CD14-positive monocyte (primary cell): ENCODE measurements around the gene ELF1. TPM values are rescaled to one million over a fixed set of nuclear protein-coding genes. Genes with fewer than 3 reads are reported as not detected.

Experiments
- DNase-seq, 3 donors: peaks; one replicate each; pipeline ENCODE4 v3.0.0-alpha.2; 2011 to 2022
- H2AFZ ChIP-seq: 2 replicates; pipeline ENCODE4 v1.6.0; 2012; ENCODE audit warnings: mild to moderate bottlenecking, low read depth, low read length, inconsistent platforms; ENCODE audit not compliant: insufficient read depth, poor library complexity, severe bottlenecking
- H3K27ac ChIP-seq, 2 donors: 1 replicate in 1 of 2; 2 replicates in 1 of 2; pipeline ENCODE4 v1.5.1; 2012 to 2013; ENCODE audit warnings: low read length in 2 of 2, control low read depth in 1 of 2, inconsistent platforms in 1 of 2, low read depth in 1 of 2, mild to moderate bottlenecking in 1 of 2
- H3K27me3 ChIP-seq, 2 donors: one replicate each; pipeline versions ENCODE4 v1.6.0 to v1.6.1; 2011 to 2013; ENCODE audit warnings: low read length in 2 of 2; ENCODE audit not compliant: control insufficient read depth in 2 of 2, insufficient read depth in 2 of 2
- H3K36me3 ChIP-seq, 2 donors: replicated peaks in 1 of 2; 1 replicate in 1 of 2; 2 replicates in 1 of 2; pipeline versions ENCODE4 v1.5.1 to v1.6.1; 2012 to 2013; ENCODE audit warnings: low read length in 2 of 2, control low read depth in 1 of 2, inconsistent platforms in 1 of 2, mild to moderate bottlenecking in 1 of 2; ENCODE audit not compliant: insufficient read depth in 2 of 2, control insufficient read depth in 1 of 2
- H3K4me1 ChIP-seq, 2 donors: 1 replicate in 1 of 2; 2 replicates in 1 of 2; pipeline versions ENCODE4 v1.5.1 to v1.6.1; 2012 to 2013; ENCODE audit warnings: low read length in 2 of 2, control low read depth in 1 of 2, inconsistent platforms in 1 of 2, mild to moderate bottlenecking in 1 of 2, moderate library complexity in 1 of 2; ENCODE audit not compliant: insufficient read depth in 2 of 2, control insufficient read depth in 1 of 2
- H3K4me2 ChIP-seq: replicated peaks from 2 replicates; pipeline ENCODE3; 2012; ENCODE audit warnings: low read length, moderate library complexity, mild to moderate bottlenecking; ENCODE audit not compliant: poor library complexity, severe bottlenecking; ENCODE audit errors: extremely low read depth
- H3K4me3 ChIP-seq, 3 experiments: fragments of 200-600 bp in 1 of 3; sonication (generic) in 1 of 3; replicated peaks in 1 of 3; 1 replicate in 2 of 3; 2 replicates in 1 of 3; pipeline ENCODE4 v1.5.1; 2011 to 2013; ENCODE audit warnings: low read length in 3 of 3, mild to moderate bottlenecking in 3 of 3, control low read depth in 2 of 3, low read depth in 2 of 3, inconsistent platforms in 1 of 3, moderate library complexity in 1 of 3
- H3K79me2 ChIP-seq: 2 replicates; pipeline ENCODE4 v1.6.0; 2012; ENCODE audit warnings: mild to moderate bottlenecking, control low read depth, inconsistent platforms, low read length, moderate library complexity; ENCODE audit not compliant: insufficient read depth
- H3K9ac ChIP-seq: 2 replicates; pipeline ENCODE4 v1.6.0; 2017; ENCODE audit warnings: low read length, mild to moderate bottlenecking; ENCODE audit not compliant: insufficient read depth, poor library complexity, severe bottlenecking
- H3K9me3 ChIP-seq, 2 donors: replicated peaks in 1 of 2; 1 replicate in 1 of 2; 2 replicates in 1 of 2; pipeline versions ENCODE4 v1.5.1 to v1.6.1; 2012 to 2013; ENCODE audit warnings: low read length in 2 of 2, control low read depth in 1 of 2; ENCODE audit not compliant: control insufficient read depth in 1 of 2, insufficient read depth in 1 of 2
- H4K20me1 ChIP-seq: 2 replicates; pipeline ENCODE4 v1.6.0; 2012; ENCODE audit warnings: mild to moderate bottlenecking, low read length, control low read depth, moderate library complexity; ENCODE audit not compliant: insufficient read depth
- H3K27ac Mint-ChIP-seq, 7 donors: one replicate each; pipeline ENCODE4 v1.8.0; 2020; ENCODE audit warnings: mild to moderate bottlenecking in 7 of 7, mixed read lengths in 7 of 7, moderate library complexity in 6 of 7, inconsistent platforms in 2 of 7
- H3K27me3 Mint-ChIP-seq, 3 donors: one replicate each; pipeline ENCODE4 v1.8.0; 2021 to 2022; ENCODE audit warnings: low read depth in 3 of 3, mild to moderate bottlenecking in 3 of 3, mixed read lengths in 3 of 3, moderate library complexity in 3 of 3, inconsistent platforms in 1 of 3
- H3K36me3 Mint-ChIP-seq, 2 donors: one replicate each; pipeline ENCODE4 v1.8.0; 2020; ENCODE audit warnings: mixed read lengths in 2 of 2, inconsistent platforms in 1 of 2, mild to moderate bottlenecking in 1 of 2
- H3K4me1 Mint-ChIP-seq: one replicate; pipeline ENCODE4 v1.8.0; 2020; ENCODE audit warnings: mild to moderate bottlenecking, mixed read lengths
- H3K4me3 Mint-ChIP-seq, 2 donors: one replicate each; pipeline ENCODE4 v1.8.0; 2020; ENCODE audit warnings: mild to moderate bottlenecking in 2 of 2, mixed read lengths in 2 of 2, moderate library complexity in 1 of 2
- H3K9me3 Mint-ChIP-seq, 7 donors: one replicate each; pipeline ENCODE4 v1.8.0; 2020 to 2022; ENCODE audit warnings: mixed read lengths in 7 of 7, mild to moderate bottlenecking in 6 of 7, moderate library complexity in 6 of 7, inconsistent platforms in 2 of 7
- CTCF ChIP-seq: fragments of 200-600 bp; IDR thresholded peaks from one replicate; pipeline ENCODE4 v1.8.0; 2022; ENCODE audit warnings: antibody characterized with exemption, mild to moderate bottlenecking
- WGBS: methylation state at CpG from one replicate; pipeline ENCODE4 v1.1.5; 2013; ENCODE audit warnings: missing lambda C conversion rate; ENCODE audit not compliant: insufficient coverage; 5-methylcytosine and 5-hydroxymethylcytosine counted together
- intact Hi-C, 2 donors: fragments of 100-400 bp; cut with micrococcal nuclease; formaldehyde crosslinking; loops; one replicate each; pipeline versions ENCODE4 v1.15.0 to v1.15.1; 2023
- polyA plus RNA-seq, 3 donors: library from polyadenylated mRNA; depleted of rRNA in 1 of 3; unstranded in 2 of 3; stranded (reverse) in 1 of 3; fragments of 300-500 nt in 2 of 3; fragments of >200 nt in 1 of 3; fragmentation: Illumina TruSeq in 2 of 3; gene quantifications; 1 replicate in 2 of 3; 2 replicates in 1 of 3; pipeline ENCODE4 v1.2.3, GENCODE V29; 2012 to 2021

Gene ELF1
- polyA plus RNA-seq, 3 donors = 63.1 to 83.3 (median 83.3) TPM

GRCh38 chr13:40961826-40962225, 57.3 kb downstream of the ELF1 start:
- peak overlapping the region; percentile 85 for H3K4me2 ChIP-seq
- H3K36me3 Mint-ChIP-seq = peaks cover 38 to 41% of the 10 kb centered on the region in 2 donors
- intact Hi-C loops = no loop called here

GRCh38 chr13:40961214-40961613, 57.9 kb downstream of the ELF1 start:
- Mint-ChIP-seq H3K27ac (peak overlapping the region; percentile 84 to 96 (median 94)), H3K36me3 (peaks cover 43 to 47% of the 10 kb centered on the region in 2 donors), H3K4me1 (peaks cover 70% of the 10 kb centered on the region), H3K9me3 (peaks cover 0 to 2% (median 0%) of the 10 kb centered on the region in 7 donors), H3K4me3 (peak overlapping the region; percentile 57 to 76), H3K27me3 (no peaks in the 10 kb centered on the region)
- no peak for TF ChIP-seq CTCF
- Histone ChIP-seq H2AFZ (no peak overlapping the region), H3K4me1 (peaks cover 63 to 69% of the 10 kb centered on the region in 2 donors), H3K79me2 (peaks cover 91% of the 10 kb centered on the region), H3K27me3 (no peaks in the 10 kb centered on the region), H3K36me3 (peaks cover 19% of the 10 kb centered on the region in 2 donors), H3K27ac (peak overlapping the region; percentile 71 to 88), H4K20me1 (peaks cover 90% of the 10 kb centered on the region), H3K9me3 (no peaks in the 10 kb centered on the region), H3K9ac (peak overlapping the region; percentile 48), H3K4me2 (peak overlapping the region; percentile 85), H3K4me3 (peak overlapping the region; percentile 26 to 72 (median 50))
- WGBS = no CpG with 5 or more reads among the region's 3 CpGs
- peak; percentile 22 to 73 (median 43) for DNase-seq
- intact Hi-C loops = no loop called here

More at GRCh38 chr13:40961826-40962225, 57.3 kb downstream of the ELF1 start:
- no peak for DNase-seq
- Histone ChIP-seq H3K4me1 (peaks cover 65 to 74% of the 10 kb centered on the region in 2 donors), H3K36me3 (peaks cover 17 to 19% of the 10 kb centered on the region in 2 donors), H3K9ac (peak overlapping the region; percentile 48), H3K9me3 (no peaks in the 10 kb centered on the region), H3K27me3 (no peaks in the 10 kb centered on the region), H3K79me2 (peaks cover 96% of the 10 kb centered on the region), H4K20me1 (peaks cover 96% of the 10 kb centered on the region), H2AFZ (no peak overlapping the region), H3K4me3 (peak overlapping the region in 2 of 3 experiments; percentile 50 to 72), H3K27ac (peak overlapping the region in 1 of 2 donors; percentile 88)
- no peaks in the 10 kb centered on the region for H3K27me3 Mint-ChIP-seq
- no CpG with 5 or more reads among the region's 1 CpG for WGBS
- H3K9me3 Mint-ChIP-seq = peaks cover 0 to 2% (median 0%) of the 10 kb centered on the region in 7 donors
- peaks cover 74% of the 10 kb centered on the region for H3K4me1 Mint-ChIP-seq
- peak overlapping the region; percentile 84 to 96 (median 94) for H3K27ac Mint-ChIP-seq
- no peak for TF ChIP-seq CTCF
- peak overlapping the region; percentile 57 to 76 for H3K4me3 Mint-ChIP-seq
